GM21515 (cell line): Measurements from ENCODE around the gene DNAJC15.
"Not testable (repeated sequence)": the region's sequence is repeated elsewhere in the genome, so short reads cannot be mapped to it uniquely, and the experiment has no call there.

Experiments used
- ATAC-seq: cut with Tn5 transposase; IDR thresholded peaks from one replicate; pipeline ENCODE4 v1.9.1; 2021; ENCODE audit not compliant: unreplicated experiment

DNAJC15 gene

DNA sequence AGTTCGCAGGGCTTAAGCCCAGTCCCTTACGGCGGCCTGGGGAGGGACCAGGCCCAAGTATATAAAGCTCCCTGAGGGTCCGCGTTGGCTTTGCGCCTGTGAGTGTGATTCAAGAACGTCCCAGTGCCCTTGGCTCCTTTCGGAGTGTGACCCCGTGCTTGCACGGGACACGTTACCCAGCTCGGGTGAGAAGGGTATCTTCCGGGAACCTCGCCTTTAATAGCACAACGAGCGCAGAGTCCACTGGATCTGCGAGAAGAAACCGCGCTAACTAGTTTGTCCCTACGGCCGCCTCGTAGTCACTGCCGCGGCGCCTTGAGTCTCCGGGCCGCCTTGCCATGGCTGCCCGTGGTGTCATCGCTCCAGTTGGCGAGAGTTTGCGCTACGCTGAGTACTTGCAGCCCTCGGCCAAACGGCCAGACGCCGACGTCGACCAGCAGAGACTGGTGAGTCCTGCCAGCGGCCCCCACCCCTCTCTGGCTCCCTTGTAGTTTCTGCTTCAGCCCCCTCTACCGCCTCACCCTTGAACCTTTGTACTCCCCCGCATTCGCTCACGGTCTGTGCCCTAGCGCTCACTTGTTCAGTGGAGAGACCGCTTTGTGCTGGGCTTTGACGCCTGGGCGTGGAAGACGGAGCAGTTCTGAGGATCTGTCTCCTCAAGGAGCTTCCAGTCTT is at the start of gene DNAJC15:
Gene DNAJC15 (plus strand): TSS at position 298 of the 675 bp plus-strand sequence. CDS start 41 bp downstream, at position 339.
- peak; percentile 74 for ATAC-seq

DNA sequence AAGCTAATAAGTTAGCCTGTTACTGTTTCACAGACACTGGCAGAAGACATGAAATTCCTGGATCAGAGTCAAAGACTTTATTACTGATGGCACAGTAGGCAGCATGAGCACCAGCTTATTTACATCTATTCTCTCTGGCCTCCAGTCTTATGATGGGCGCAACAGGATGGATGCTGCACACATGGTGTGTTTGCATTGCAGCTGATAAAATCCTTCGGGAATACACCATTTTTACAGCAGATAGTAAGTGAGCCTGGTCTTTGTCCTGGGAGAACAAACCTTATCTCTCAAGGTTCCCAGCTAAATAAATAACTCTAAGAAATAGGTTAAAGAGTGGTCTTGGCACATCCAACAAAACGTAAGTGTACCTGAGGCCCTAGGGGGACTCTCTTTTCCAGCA is 47.3 kb upstream of the DNAJC15 start:
- no peak for ATAC-seq

DNA sequence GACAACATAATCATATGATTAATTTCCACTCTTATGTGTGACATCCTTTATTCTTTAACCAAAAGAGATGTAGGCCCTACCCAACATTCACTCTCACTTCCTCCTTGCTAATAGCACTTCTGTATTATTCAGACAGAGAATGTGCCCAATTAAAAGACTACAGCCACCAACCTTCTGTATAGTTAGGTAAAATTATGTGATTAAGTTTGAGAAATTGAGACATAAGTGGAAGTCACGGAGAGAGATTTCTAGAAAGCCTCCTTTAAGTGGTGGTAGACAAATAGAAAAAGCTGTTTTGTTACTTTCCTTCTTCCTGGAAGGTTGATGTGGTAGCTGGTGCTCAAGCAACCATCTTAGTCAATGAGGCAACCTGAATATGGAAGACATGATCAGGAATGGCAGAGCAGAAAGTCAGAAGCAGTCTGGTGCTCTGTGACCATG is 46.1 kb upstream of the DNAJC15 start:
- ATAC-seq: no peak

DNA sequence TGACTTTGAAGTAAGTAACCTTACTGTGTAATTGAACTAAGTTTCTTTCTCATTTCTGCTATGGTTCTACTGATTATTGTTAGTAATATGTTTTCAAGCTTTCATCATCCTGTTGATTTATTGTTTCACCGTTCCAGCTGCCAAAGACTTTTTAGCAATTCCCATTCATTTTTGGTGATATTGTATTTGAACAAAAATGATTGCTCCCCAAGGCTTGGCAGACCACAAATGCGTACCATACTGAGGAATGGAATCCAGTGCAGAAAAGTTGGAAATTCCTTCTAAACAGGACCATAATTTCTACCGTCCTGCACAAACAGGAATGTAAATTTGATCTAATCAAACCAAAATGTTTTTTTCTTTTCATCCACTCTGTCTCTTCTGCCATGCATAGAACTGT is 42.1 kb upstream of the DNAJC15 start:
- no peak for ATAC-seq

DNA sequence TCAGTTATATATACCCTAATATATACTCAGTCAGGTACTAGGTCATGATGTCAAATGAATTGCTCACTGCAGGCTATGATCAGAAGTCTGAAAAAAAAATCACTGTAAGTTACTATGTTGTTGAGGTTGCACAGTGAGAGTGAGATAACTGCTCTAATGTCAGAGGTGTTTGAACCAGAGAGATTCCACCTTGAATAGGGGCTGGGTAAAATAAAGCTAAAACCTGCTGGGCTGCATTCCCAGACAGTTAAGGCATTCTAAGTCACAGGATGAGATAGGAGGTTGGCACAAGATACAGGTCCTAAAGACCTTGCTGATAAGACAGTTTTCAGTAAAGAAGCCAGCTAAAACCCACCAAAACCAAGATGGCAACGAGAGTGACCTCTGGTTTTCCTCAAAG is 41.5 kb upstream of the DNAJC15 start:
- ATAC-seq: no peak

DNA sequence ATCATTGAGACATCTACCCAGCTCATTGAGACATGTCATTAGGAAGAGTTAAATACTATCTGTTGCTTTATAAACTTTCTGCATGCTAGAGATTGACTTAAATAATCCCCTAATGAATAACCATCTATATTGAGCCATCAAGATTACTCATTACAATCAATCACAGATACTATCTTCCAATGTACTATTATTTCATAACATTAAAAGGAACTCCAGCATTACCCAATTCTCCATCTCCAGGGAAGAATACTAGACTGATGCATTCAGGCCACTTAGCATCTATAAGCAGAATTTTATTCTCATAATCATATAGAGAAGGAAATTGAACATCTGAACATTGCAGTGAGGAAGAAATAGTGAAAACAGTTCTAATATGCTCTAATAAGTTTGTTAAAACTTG is 39.4 kb upstream of the DNAJC15 start:
- no peak for ATAC-seq

DNA sequence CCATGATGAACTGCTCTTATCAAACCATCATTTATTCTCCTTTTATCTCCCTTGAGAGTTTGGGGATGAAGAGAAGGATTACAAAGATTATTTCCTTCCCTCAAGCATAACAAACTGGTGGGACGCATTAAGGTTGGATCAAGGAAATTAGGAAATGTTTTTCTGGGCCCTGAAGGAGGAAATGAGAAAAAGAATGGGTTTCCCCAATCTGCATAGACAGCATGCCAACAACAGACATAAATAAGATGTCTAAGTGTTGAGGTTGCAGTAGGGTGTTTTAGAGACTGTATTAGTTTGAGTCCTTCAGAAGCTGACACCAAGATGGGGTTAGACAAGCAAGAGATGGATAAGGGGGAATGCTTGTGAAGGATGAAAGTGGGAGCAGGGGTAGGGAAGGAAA is 38.7 kb upstream of the DNAJC15 start:
- ATAC-seq: no peak

DNA sequence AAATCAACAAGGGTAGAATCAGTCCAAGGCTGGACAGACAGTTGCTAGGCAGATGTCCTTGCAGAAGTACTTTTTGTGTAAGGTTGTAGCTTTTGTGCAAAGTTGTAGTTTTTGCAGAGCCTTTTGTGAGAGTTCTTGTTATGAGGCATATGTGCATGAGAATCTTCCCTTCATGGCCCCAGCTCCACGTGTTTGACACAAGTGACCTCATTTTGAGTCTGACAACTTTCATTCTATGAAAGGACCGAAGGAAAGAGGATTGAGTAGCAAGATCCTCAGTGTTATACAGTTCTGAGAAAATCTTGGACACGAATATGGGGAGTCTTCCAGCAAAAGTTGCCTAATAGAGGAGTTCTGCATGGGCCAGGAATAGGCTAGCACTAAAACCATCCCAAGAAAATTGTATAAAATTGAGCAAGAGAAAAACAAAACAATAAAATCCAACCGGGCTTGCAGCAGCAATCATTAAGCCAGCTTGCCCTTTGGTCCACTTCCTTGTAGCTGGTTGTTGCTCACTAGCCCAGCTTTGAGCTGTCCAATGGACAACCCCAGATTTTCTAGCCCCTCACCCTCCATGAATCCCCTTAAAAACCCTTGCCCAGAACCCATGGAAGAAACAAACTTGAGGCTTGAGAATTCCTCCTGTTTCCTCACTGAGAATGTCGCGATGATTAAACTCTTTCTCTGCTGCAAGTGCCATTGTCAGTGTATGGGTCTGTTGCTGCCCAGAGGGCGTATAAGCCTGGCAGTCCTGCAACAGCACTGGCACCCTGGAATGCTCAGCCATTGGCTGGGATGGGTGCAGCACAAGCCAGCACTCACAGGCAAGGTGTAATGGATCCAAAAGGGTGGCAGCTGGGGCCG is 37.8 kb upstream of the DNAJC15 start:
- ATAC-seq: no peak

DNA sequence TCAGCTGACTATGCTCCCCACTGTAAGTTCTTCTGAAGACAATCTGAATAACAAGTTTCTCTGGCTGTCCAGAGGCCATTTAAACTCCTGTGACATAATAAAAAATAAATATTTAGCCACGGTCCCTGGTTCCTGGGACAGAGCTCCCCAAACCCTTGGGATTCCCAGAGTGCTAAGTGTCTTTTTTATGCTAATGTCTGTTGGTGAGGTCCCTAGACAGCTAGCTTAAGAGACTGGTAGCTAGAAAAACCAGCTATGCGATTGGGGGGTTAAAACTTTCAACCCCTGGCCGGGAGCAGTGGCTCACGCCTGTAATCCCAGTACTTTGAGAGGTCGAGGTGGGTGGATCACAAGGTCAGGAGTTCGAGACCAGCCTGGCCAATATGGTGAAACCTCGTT is 37.2 kb upstream of the DNAJC15 start:
- no peak for ATAC-seq

DNA sequence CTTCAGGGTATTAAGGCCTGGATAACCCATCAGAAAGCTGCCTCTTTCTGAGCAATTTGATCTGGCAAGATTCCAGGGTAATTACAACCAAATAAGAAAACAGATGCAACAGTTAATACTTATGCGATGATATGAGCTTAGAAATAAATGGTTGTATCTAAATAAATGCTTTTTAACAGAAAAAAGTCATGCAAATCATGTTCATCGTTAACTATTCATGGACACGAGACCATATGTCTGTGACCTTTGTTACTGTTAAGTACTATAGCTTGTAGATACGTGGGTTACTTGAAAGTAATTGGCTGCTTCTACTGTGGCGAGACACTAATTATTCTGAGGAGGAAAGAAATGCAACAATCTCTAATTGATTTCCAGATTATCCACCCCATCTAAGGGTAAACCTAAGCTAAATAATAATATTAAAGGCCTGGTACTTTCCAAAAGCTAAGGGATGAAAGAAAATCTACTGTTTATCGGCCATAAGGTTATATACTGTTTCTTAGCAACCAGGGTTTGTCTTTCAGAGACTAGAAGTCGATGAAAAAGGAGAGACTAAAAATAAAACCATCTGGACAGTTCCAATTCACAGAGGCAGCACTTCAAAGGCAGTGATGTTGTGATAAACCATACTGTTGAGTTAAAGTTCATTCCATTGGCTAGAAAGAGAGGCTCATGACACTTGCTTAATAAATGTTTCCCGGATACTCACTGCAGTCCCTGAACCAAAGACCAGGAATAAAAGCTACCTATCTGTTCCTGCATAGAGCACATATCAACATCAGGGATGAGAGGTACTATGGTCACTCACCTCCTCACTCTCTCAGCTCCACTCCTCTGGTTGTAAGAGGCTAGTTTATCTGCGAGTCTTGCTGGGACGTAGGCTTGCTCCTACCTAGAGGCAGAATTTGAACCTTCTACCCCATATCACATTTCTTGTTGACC is 32.8 kb upstream of the DNAJC15 start:
- ATAC-seq: no peak

DNA sequence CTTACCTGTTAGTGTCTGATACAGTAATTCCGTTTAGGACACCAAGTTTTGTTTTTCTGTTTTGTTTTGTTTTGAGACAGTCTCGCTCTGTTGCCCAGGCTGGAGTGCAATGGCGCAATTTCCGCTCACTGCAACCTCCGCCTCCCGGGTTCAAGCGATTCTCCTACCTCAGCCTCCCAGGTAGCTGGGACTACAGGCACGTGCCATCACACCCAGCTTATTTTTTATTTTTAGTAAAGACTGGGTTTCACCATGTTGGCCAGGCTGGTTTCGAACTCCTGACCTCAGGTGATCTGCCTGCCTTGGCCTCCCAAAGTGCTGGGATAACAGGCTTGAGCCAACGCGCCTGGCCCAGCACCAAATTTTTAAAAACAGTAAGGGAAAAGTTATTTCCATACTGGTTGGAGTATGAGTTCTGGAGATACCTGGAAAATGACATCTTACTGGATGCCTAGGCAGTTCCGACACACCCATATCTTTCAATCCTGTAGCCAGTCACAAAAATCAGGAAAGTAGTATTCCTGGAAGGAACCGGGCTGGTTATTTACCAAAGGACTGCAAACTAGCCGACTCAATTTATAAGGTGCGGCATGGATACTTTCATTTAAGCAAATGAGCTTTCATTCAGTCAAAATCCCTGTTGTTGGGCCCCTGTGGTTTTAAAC is 32.0 kb upstream of the DNAJC15 start:
- ATAC-seq: not testable (repeated sequence)

DNA sequence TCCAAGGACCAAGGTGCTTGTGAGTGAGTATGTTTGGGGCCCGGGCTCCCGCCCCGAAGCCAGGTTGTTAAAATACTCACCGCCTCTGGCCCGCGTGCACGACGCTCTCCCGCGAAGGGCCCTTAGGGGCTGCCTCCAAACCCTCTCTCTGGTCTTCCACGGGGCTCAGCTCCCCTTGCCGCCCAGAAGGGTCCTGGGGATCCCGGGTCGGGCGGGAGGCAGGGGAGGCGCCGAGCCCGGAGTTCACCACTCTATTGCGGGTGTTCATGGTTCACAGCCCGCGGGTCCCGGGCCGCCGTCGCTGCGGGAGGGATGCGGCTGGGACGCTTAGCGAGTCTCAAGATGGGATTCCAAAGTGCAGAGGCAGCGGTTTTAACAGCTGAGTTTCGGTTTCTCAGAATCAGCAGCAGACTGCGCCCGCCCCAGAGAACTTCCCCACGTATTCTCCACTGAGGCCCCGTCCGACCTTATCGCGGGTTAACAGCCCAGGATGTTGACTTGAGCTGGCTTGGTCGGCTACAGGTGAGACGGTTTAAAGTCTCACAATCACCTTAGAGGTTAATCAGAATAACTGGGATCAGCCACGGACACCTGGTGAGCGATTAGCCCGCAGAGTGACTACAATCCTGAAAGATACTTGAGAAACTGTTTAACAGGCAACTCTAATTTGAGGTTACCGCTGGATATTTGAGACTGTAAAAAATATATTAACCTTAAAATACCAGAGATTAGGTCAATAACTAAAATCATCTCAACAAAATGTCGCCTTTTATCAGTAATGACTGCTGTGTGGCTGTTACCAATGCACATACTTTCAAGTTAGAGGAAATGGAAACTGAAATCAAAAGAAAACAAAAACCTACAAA is 31.3 kb upstream of the DNAJC15 start, which contains the start of gene EPSTI1:
Gene EPSTI1 (minus strand): TSS at position 344 of the 866 bp plus-strand sequence. CDS start 76 bp downstream, at position 268.
- ATAC-seq: peak; percentile 73

DNA sequence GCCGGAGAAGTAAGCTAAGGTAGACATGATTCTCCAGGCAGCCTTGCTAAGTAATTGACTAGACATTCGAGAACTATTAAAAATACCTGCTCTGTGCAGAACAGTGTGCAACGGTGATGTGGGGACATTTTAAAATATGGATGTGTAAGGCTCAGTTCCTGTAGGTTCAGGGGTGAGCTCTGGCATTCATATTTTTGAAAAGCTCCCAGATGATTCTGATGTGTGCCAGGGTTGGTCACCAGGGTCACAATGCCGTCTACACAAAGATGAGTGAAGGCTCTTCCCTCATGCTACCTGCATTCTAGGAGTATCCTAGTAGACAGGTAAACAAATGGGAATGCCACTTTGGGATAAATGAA is 30.6 kb upstream of the DNAJC15 start:
- ATAC-seq: peak; percentile 16

DNA sequence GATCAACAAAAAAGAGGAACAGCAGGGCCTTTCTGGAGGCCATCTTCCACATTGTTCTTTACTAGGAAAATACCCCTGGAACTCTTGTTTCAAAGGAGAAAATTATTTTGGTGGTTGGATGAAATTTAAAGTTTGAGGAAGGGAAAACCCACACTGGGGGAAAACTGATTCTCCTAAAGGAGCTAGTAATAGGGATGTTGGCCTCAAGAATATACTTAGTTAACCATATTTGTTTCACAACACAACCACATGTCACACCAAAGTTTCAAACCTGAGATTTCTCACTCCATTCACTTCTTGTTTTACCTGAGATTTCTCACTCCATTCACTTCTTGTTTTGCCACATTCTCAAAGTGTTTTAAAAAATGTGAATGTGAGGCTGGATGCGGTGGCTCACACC is 28.5 kb upstream of the DNAJC15 start:
- ATAC-seq: no peak

DNA sequence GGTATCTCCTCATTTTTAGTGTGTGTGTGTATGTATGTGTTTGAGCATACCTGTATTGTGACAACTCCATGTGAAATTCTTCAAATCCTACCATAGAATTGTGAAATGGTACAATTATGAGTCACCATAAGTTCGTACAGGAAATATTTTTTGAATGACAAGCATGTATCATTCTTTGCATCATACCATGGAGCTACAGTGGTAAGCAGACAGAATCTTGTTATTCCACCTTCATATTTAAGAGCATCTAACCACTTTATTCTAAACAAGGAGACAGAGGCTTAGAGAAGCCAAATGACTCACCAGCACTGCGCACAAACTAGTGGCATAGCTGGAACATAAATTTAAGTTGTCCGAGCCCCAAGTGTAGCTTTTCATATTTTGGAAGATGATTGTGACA is 26.8 kb upstream of the DNAJC15 start:
- ATAC-seq: no peak

DNA sequence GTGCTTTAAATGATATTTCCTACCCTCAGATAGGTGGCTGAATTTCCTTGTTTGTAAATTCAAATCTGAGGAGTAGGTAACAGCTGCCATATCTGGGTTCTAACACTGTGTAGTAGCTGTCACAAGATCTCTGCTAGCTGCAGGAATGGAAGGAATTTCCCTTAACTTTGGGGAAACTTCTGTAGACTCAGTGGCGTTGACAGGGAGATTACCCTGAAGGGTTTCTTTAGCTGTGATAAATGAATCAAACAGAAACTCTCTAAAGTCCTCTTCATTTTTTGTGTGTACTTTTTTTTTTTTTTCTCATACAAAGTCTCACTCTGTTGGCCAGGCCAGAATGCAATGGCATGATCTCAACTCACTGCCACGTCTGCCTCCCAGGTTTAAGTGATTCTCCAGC is 26.0 kb upstream of the DNAJC15 start:
- ATAC-seq: no peak

DNA sequence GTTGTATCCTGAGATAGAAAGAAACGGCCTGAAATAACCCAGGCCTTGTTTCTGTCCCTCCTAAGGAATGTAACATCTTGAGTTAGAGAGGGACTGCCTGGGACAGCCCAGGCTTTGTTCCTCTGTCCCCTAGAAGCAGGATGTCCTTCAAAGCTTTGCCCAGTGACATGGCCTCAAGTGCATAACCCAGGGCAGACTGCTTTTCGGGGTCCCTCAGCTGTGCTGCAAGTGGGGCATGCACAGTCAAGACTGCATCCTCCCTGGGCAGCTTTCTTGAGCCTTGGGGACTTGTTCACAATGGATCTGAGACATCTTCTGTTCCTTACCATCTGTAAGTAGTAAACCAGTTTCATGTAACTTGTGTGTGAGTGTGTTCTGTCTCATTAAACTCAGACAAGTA is 23.9 kb upstream of the DNAJC15 start:
- no peak for ATAC-seq

DNA sequence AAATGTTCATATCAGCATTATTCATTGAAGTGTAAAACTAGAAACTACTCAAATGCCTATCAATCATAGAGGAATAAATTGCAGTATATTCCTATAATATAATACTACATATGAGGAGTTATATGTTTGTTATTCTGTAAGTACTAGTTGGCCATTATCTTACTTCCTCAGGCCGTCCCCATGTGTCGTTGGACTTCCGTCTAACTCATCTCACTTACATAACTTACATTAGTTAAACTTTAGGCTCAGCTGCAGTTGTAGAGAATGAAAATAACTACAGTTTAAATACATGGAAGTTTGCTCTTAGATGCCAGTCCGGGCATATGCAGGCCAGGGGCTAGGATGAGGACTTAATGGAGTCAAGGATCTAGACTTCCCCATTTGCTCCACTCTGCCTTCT is 22.7 kb upstream of the DNAJC15 start:
- no peak for ATAC-seq

DNA sequence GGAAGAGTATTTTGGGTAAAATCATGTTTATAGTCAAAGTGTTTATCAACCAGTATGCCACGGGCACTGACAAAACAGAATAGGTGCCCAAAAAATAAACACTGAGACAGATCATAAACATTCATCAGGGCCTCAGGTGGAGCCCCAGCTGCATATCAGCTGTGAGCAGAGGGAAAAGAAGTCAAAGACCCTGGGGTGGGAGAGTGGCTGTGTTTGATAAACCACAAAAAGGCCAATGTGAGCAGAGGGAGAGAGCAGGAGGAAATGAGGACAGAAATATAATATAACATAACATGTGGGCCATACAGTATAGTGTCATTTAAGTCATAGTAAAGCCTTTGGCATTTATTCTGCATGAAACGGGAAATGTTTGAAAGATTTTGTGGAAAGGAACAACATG is 21.4 kb upstream of the DNAJC15 start:
- no peak for ATAC-seq

DNA sequence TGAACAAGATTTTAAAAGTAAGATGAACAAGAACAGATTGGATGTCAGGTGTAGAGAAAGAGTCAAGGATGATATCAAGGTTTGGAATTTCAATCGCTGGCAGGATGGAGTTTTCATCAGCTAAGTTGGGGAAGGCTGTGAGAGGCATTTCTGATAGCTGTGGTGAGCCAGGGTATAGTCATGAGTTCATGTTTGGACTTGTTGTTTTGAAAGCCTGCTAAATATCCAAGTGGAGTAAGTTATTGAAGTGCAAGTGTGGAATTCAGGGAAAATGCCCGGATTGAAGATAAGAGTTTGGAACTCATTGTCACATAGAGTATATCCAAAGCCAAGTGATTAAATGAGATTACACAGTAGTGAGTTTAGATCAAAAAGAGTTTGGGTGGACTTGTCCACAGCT is 20.4 kb upstream of the DNAJC15 start:
- ATAC-seq: no peak
